Psoas muscle (tissue), 8 donors: ENCODE measurements around the gene KLF13. TPM values are rescaled to one million over a fixed set of nuclear protein-coding genes. Genes with fewer than 3 reads are reported as not detected.
A peak's percentile ranks its signal among the peaks of the same experiment; 100 is the strongest.

ENCODE experiments used
- ATAC-seq, 4 donors: fragments of 200-7000 bp; cut with Tn5 transposase; one replicate each; pipeline ENCODE4 v1.9.1; 2020; ENCODE audit warnings: moderate library complexity in 3 of 4, mild to moderate bottlenecking in 2 of 4
- DNase-seq, 2 donors: peaks; one replicate each; pipeline ENCODE4 v3.0.0-alpha.2; 2020
- H3K27ac ChIP-seq: fragments of 200-600 bp; one replicate; pipeline ENCODE4 v1.8.0; 2022
- H3K27me3 ChIP-seq, 3 donors: fragments of 200-600 bp in 1 of 3; one replicate each; pipeline versions ENCODE4 v1.6.1 to v1.8.0; 2013 to 2022; ENCODE audit warnings: low read length in 2 of 3, mild to moderate bottlenecking in 2 of 3, moderate library complexity in 1 of 3; ENCODE audit not compliant: insufficient read depth in 3 of 3
- H3K36me3 ChIP-seq, 2 donors: fragments of 200-600 bp in 1 of 2; one replicate each; pipeline versions ENCODE4 v1.6.1 to v1.8.0; 2013 to 2022; ENCODE audit warnings: low read depth in 1 of 2, mild to moderate bottlenecking in 1 of 2, moderate library complexity in 1 of 2; ENCODE audit not compliant: insufficient read depth in 1 of 2
- H3K4me1 ChIP-seq: fragments of 200-600 bp; one replicate; pipeline ENCODE4 v1.8.0; 2022
- H3K4me3 ChIP-seq: fragments of 200-600 bp; one replicate; pipeline ENCODE4 v1.8.0; 2022; ENCODE audit warnings: mild to moderate bottlenecking
- H3K9me3 ChIP-seq: fragments of 200-600 bp; one replicate; pipeline ENCODE4 v1.8.0; 2022
- WGBS, 3 donors: extraction: QIAGEN DNeasy Blood & Tissue Kit; methylation state at CpG; one replicate each; pipeline versions ENCODE4 v1.1.6 to v1.1.7; 2013; 5-methylcytosine and 5-hydroxymethylcytosine counted together
- intact Hi-C, 2 donors: fragments of 100-400 bp; cut with DNase I; formaldehyde crosslinking; loops; one replicate each; pipeline versions ENCODE4 v1.11.0 to v1.14.2; 2022
- long read RNA-seq, 2 donors: library from polyadenylated mRNA; unstranded; transcript quantifications; one replicate each; pipeline ENCODE4 v2.0.0, GENCODE V29; 2021
- polyA plus RNA-seq, 3 donors: library from polyadenylated mRNA; stranded (reverse); fragments of 200-250 nt; gene quantifications; one replicate each; pipeline ENCODE4 v1.2.3, GENCODE V29; 2013
- total RNA-seq, 4 donors: library from RNA; stranded (reverse); fragmentation: NEBNext Ultra II Directional in 2 of 4; extraction: Animal tissue kit (Norgen Biotek cat#: 25700) in 2 of 4; gene quantifications; one replicate each; pipeline versions ENCODE4 v1.2.1 to v1.2.4, GENCODE V29; 2021 to 2023
- TF ChIP-seq, protein P1 (sequence below): fragments of 200-600 bp; IDR thresholded peaks from one replicate; pipeline ENCODE4 v1.8.0; 2022; ENCODE audit warnings: antibody characterized with exemption
- donor health status: healthy with polysubstance abuse.
- donor health status: DM: no; HTN: no; CAD: no; lungs with moderate emphysema.
- donor health status: Bipolar disorder and iron deficiency.
- donor health status: healthy.
- donor health status: DM: yes; HTN: yes; CAD: no.
- donor health status: DM: no; HTN: no; CAD: no.
- donor health status: DM: no; HTN: no; CAD: no.
- donor health status: DM: yes; HTN: yes; CAD: no.

KLF13 gene
- total RNA-seq (10 to 100 TPM; 11.9 to 45.6 (median 25.2) TPM), polyA plus RNA-seq (10 to 100 TPM; 14.5 to 29.0 (median 20.4) TPM)
- long read RNA-seq, donor 1, full-length matches to known transcripts: 5 of 6 reads
- long read RNA-seq, donor 1, partial matches to known transcripts: 0 of 6 reads
- long read RNA-seq, donor 1, other reads (novel, unspliced or antisense): 1 of 6 reads
- long read RNA-seq, donor 2, full-length matches to known transcripts: 9 of 20 reads
- long read RNA-seq, donor 2, partial matches to known transcripts: 0 of 20 reads
- long read RNA-seq, donor 2, other reads (novel, unspliced or antisense): 11 of 20 reads

GRCh38 chr15:31326156-31326874 is at the start of gene KLF13:
Gene KLF13 (plus strand): TSS chr15:31326835. CDS start chr15:31327213, 378 bp downstream.
- H3K36me3 ChIP-seq: no peaks in the 10 kb centered on the region
- peak within 1 kb of the TSS; percentile 79 for H3K4me3 ChIP-seq
- peak within 1 kb of the TSS; percentile 97 for H3K27ac ChIP-seq
- peaks cover 34% of the 10 kb centered on the region for H3K4me1 ChIP-seq
- H3K9me3 ChIP-seq: no peaks in the 10 kb centered on the region
- DNase-seq (peak; percentile 94 to 100), ATAC-seq (peak; percentile 91 to 96 (median 92))
- 0% methylated on average over 65 to 99 of the region's 99 CpGs for WGBS, 3 donors
- TF ChIP-seq, protein P1, sequence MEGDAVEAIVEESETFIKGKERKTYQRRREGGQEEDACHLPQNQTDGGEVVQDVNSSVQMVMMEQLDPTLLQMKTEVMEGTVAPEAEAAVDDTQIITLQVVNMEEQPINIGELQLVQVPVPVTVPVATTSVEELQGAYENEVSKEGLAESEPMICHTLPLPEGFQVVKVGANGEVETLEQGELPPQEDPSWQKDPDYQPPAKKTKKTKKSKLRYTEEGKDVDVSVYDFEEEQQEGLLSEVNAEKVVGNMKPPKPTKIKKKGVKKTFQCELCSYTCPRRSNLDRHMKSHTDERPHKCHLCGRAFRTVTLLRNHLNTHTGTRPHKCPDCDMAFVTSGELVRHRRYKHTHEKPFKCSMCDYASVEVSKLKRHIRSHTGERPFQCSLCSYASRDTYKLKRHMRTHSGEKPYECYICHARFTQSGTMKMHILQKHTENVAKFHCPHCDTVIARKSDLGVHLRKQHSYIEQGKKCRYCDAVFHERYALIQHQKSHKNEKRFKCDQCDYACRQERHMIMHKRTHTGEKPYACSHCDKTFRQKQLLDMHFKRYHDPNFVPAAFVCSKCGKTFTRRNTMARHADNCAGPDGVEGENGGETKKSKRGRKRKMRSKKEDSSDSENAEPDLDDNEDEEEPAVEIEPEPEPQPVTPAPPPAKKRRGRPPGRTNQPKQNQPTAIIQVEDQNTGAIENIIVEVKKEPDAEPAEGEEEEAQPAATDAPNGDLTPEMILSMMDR: no peak
- no peaks in the 10 kb centered on the region for H3K27me3 ChIP-seq
- intact Hi-C loops: loop anchor here (2.0 to 5.0 kb wide), 3 partner anchors 66 to 334 kb away; partner anchors contain the start of gene MTMR10 (in 1 of the 2)

- no peak for ATAC-seq
- H3K27me3 ChIP-seq: no peaks in the 10 kb centered on the region
- peaks cover 5% of the 10 kb centered on the region for H3K4me1 ChIP-seq
- H3K4me3 ChIP-seq: no peak overlapping the region
- DNase-seq: peak in 1 of 2 donors; percentile 25
- TF ChIP-seq, protein P1: no peak
- WGBS, 3 donors: 91 to 96% (median 92%) methylated on average over 4 of the region's 4 CpGs
- intact Hi-C loops: loop anchor here in 1 of 2 donors (5.0 kb wide), 1 partner anchor 40 kb away; no protein-coding TSS in a partner anchor
- H3K36me3 ChIP-seq: no peaks in the 10 kb centered on the region
- H3K27ac ChIP-seq: no peak overlapping the region
- H3K9me3 ChIP-seq: no peaks in the 10 kb centered on the region
Measured at GRCh38 chr15:31277335-31278060, 49.1 kb upstream of the KLF13 start.

DNA sequence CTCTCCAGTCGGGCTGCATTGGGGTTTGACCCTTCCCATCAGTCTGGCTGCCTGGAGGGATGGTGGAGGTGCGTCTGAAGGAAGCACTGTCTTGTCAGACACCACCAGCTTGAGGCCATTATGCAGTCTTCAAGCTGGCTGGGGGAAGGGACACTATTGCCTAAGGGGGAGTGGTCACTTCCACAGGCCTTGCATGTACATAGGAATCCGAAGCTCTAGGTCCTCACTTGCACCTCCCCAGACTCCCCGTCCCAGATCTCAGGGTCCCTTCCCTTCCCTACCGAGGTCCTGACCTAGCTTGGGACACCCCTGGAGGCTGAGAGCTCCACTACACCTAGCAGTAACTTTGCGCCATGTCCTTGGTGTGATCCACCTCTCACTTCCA is 48.6 kb upstream of the KLF13 start:
- intact Hi-C loops: loop anchor here in 1 of 2 donors (5.0 kb wide), 1 partner anchor 39 kb away; no protein-coding TSS in a partner anchor
- 92 to 96% (median 95%) methylated on average over 6 of the region's 6 CpGs for WGBS, 3 donors

GRCh38 chr15:31278544-31279220 is 48.0 kb upstream of the KLF13 start:
- H3K27ac ChIP-seq: no peak overlapping the region
- intact Hi-C loops: loop anchor here in 1 of 2 donors (5.0 kb wide), 1 partner anchor 39 kb away; no protein-coding TSS in a partner anchor
- H3K4me3 ChIP-seq: no peak overlapping the region
- 98 to 99% (median 98%) methylated on average over 18 of the region's 18 CpGs for WGBS, 3 donors
- no peaks in the 10 kb centered on the region for H3K27me3 ChIP-seq
- no peaks in the 10 kb centered on the region for H3K9me3 ChIP-seq
- peaks cover 5% of the 10 kb centered on the region for H3K4me1 ChIP-seq
- ATAC-seq (no peak), DNase-seq (peak in 1 of 2 donors; percentile 44)
- H3K36me3 ChIP-seq: no peaks in the 10 kb centered on the region
- TF ChIP-seq, protein P1: no peak

More for the DNA sequence above, 48.6 kb upstream of the KLF13 start:
- H3K36me3 ChIP-seq: no peaks in the 10 kb centered on the region
- no peak overlapping the region for H3K27ac ChIP-seq
- H3K4me3 ChIP-seq: no peak overlapping the region
- no peaks in the 10 kb centered on the region for H3K27me3 ChIP-seq
- H3K9me3 ChIP-seq: no peaks in the 10 kb centered on the region
- TF ChIP-seq, protein P1: no peak
- H3K4me1 ChIP-seq: peaks cover 5% of the 10 kb centered on the region
- DNase-seq (peak in 1 of 2 donors; percentile 25), ATAC-seq (no peak)
